EH (cell line): ENCODE data around the gene STK24.
"Not testable (repeated sequence)": the region's sequence is repeated elsewhere in the genome, so short reads cannot be mapped to it uniquely, and the experiment has no call there.

Source experiments
- DNase-seq: peaks from one replicate; pipeline ENCODE4 v3.0.0-alpha.2; 2015; ENCODE audit warnings: low read depth

The STK24 gene

DNA sequence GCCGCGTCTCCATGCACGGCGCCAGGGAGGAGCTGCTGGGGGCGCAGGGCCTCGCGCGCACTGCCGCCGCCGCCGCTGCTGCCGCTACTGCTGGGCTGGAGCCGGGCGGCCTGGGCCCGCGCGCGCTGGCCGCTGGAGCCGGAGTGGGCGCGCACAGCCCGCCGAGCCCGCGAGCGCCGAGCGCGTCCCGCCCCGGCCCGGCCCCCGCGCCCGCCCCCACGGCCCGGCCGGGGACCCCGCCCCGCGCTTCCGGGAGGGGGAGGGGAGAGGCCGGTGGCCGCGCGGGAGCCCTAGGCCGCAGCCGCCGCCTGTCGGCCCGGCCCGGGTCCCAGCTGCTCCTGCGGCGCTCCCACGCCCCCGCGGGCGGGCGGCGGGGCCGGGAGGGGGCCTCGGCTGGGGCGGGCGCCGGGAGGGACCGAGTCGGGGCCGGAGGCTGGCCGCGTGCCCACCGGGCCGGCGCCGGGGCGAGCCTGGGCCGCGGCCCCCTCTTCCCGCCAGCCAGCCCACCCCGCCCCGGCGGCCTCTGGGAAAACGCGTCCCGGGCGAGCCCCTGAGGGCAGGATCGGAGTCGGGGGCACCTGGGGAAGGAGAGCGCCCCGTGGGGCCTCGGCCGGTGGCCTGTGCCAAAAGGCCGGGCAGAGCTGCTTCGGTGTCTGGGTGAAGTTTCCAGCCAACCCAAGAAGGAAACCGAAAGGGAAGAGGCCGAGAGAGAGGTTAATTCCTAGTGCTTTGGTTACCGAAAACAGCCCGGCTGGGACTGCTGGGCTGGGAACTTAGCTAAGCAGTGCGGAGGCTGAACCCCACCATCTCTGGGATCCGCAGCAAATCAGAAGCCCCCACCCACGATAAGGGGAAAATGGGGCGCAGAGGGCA is at the start of gene STK24:
Gene STK24 (minus strand): TSS at position 145 of the 873 bp plus-strand sequence. CDS start 321 bp downstream, outside the sequence.
- DNase-seq = peak; percentile 84

DNA sequence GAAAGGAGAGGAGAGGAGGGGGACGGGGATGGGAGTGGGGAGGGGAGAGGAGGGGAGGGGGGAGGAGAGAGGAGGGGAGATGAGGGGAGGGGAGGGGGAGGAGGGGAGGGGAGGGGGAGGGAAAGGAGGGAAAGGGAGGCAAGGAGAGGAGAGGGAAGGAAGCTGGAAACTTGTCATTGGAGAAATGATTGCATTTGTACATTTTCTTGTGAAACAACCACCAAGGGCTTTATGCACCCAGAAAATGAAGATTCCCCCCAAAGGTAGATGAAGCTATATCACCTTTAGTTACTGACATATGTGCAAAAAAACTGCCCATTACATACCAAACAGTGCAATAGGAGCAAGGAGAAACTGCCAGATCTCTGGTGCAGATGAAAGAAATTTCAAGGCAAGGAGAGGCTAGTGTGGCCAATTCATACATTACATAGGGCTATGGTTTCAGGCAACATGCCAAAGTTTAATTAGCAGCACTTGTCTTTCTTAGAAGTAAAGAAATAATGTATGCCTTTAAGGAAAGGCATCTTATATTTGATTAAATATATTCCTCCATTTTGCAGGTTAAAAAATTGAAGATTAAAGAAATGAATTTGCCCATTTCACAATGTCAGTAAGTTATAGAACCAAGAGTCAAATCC is 49.5 kb upstream of the STK24 start:
- DNase-seq = peak; percentile 18

DNA sequence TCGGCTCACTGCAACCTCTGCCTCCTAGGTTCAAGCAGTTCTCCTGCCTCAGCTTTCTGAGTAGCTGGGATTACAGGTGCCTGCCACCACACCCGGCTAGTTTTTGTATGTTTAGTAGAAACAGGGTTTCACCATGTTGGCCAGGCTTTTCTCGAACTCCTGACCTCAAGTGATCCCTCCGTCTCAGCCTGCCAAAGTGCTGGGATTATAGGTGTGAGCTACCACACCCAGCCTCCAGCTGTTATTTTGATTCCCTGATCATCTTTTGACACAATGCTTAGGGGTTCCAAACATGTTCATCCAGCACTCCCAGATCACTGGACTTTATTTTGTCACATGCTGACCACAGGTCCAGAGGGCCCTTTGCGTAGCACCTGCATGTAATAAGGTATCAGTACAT is 47.7 kb upstream of the STK24 start:
- not testable (repeated sequence) for DNase-seq

DNA sequence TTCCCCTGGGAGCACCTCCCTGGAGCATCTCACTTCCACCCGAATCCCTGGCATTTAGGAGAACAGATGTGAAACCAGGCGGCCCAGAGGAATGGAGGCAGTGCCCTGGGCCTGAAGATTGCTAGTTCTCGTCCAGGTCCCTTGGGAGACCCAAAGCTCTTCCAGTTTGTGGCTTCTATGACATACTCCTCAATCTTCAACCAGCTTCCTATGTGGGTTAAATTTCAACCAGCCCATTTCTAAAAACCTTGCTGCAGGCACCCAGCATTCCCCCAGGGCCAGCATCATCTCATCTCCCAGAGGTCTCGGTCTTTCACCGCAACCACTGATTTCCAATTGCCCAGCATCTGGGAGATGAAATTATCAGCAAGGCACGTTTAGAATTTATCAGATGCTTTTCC is 46.0 kb upstream of the STK24 start:
- DNase-seq = no peak

DNA sequence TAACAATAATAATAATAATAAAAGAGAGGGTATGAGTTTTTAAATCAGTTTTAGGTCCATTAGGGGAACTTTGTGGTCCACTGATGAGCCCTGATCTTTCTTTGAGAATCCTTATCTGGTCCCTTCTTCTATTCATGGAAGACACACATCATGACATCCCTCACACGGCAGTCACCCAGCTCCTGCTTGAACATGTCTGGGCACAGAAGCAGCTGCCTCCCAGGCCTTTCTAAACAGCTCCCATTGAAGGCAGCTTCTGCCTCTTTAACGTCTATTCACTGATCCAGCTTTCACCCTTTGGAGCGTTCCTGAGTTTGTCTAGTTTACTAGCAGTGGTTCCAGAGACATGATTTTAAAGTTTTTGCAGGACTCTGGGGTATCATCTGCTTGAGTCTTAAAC is 42.6 kb upstream of the STK24 start:
- no peak for DNase-seq

DNA sequence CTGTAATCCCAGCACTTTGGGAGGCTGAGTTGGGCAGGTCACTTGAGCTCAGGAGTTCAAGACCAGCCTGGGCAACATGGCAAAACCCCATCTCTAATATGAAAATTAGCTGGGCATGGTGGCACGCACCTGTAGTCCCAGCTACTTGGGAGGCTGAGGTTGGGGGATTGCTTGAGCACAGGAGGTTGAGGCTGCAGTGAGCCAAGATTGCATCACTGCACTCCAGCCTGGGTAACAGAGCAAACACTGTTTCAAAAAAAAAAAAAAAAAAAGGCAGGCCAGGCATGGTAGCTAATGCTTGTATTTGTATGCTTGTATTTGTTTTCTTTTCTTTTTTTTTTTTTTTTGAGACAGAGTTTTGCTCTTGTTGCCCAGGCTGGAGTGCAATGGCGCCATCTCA is 38.7 kb upstream of the STK24 start:
- DNase-seq = not testable (repeated sequence)

DNA sequence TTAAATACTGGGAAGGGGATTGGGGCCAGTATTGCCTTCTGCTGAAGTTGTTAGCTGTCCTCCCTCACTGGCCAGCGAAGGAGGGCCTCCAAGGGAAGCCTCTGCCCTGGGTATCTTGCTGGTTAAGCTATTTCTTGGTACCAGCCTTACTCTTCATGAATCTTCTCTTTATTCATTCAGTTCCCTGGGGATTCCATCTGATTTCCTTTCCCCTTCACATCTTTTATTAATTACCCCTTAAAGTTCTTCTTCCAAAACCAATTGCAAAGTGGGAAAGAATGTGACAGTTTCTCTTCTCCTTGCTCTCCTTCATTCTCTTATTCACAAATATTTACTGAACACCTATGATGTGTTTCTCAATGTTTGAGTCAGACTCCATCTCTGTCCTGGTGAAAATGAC is 36.7 kb upstream of the STK24 start:
- DNase-seq = no peak

DNA sequence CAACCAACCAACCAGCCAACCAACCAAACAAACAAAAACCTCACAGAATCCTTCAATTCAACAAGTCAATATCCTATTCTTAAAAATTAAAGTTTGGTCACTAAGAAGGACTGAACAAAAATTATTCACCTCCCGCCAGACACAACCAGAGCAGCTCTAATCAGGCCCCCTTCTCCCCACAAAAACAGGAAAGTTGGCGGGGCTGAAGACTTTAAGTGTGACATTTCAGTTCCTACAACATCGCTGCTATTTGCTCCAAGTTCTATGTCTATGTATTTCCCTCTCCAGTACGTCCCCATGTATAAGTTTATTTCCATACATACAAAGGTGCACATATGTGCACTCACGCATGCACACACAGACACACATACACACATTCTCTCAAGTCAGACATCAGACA is 32.8 kb upstream of the STK24 start:
- DNase-seq = no peak

DNA sequence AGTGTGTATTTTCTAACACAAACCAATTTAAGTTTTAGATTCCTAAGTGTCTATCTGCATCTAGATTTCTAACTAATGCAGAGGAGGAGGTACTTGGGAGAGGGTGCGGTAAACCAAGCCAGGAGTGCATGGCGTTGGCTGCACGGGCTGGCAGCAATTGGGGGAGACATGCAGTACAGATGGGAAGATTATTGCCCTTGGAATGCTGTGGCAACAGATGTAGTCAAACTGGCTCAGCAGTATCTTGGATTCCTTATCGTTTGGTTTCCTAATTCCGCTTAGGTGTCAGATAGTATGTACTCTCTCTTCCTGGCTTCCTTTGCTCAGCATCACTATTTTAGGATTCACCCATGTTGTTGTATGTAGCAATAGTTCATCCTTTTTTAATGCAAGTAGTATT is 29.4 kb upstream of the STK24 start:
- DNase-seq = peak; percentile 1

DNA sequence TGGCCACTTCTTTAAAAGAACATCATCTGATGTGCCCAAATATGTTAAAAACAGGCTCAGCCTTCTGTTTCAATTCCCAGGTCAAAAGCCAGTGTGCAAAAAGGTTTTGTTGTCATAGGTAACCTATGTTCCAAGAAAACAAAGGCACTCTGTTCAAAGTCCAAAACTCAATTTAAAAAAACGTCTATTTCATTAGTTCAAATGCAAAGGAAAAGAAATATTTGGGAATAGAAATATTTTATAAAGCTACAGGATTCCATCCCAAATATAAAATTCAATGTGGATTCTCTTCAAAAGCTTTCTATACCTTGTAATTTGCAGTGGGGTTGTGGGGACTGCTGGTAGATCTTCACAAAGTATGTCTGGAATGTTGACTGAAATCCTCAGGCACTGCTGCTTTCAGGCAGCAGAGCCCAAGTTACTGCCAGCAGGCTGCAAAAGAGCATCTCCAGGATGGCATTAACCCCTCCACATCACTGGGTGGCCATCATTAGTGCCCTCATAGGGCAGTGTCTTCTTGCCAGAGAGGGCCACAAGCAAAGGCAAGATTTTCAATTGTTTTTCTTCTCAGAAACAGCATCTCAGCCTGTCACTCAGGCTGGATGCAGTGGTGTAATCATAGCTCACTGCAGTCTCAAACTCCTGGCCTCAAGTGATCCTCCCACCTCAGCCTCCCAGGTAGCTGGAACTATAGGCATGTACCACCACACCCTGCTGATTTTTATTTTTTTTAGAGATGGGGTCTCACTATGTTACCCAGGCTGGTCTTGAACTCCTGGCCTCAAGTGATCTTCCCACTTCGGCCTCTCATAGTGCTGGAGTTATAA is 22.8 kb upstream of the STK24 start:
- peak; percentile 45 for DNase-seq

DNA sequence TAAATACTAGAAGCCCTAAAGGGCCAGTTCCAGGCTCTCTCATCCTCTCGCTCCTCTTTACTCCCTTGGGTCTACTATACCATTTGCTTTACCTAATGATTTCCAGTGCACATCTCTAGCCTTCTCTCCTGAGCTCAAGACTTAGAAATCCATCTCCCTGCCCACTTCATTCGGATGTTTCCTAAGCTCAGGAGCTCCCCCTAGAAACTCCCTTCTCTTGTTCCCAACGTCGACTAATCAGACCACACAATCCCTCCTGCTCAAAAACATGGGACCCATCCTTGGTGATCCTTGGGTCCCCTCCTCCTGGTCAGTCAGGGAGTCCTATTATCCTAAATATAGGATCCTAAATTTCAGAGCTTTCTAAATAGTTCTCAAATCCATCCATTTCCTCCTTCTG is 21.1 kb upstream of the STK24 start:
- DNase-seq = peak; percentile 36

DNA sequence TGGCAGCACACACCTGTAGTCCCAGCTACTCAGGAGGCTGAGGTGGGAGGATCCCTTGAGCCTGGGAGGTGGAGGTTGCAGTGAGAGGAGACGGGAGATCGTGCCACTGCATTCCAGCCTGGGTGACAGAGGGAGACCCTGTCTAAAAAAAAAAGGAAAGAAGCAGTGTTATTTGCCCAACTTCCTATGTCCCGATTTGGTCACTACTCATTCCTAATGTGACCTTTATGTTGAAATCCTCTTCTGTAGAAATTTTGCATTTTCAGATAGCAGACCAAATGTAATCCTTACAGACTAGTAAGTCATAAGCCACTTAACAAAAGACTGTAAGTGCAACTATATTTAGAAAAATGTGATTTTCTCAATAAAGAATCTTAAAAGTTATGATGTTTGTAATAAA is 18.2 kb upstream of the STK24 start:
- no peak for DNase-seq

DNA sequence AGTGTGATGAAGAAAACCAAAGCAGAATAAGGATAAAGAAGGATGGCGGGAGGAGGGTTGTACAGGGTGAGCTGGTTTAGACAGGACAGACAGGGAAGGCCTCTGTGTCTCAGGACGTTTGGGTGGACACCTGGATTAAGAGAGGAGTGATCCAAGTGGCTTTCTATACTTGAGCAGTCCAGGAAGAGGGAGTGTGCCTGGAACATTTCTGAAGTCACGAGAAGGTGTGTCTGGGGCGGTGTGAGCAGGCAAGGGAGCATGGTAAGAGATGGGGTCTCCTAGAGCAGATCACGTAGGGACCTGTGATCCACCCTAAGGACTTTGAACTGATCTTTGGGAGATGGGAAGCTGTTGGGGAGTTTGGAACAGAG is 15.4 kb upstream of the STK24 start:
- DNase-seq = no peak

DNA sequence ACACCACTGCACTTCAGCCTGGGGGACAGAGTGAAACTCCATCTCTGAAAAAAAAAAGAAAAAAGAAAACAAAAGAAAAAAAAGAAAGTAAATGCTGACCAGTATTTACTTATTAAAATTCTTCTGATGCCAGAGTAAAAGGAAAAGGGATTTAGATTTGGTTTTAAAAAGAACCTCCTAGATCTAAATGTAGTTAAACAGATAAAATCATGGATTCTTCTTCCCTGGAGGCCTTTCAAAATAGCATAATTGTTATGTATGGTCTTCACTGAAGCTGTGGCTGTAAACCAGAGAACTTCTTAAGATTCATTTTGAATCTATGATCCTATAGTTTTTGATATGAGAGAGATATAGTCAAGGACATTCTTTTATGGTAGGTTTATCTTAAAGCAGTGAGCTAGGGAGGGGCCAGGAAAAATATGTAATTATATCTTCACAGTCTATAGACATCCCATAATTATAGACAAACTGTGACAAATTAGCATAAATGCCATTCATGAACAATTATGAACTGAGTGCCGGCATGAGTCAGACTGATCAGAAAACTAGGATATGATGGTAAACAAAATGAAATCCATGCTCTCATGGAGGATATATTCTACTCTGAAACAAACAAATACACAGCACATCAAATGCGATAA is 14.9 kb upstream of the STK24 start:
- peak; percentile 21 for DNase-seq

DNA sequence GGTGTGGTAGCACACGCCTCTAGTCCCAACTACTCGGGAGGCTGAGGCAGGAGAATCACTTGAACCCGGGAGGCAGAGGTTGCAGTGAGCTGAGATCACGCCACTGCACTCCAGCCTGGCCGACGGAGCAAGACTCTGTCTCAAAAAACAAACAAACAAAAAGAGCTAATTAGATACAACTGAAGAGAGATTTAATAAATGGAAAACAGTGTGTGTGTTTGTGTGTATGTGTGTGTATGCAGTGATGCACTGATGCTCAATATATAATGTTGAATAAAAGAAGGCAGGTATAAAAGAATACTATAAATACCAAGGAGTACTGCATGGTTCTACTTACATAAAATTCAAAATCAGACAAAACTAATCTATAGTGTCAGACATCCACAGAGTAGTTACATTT is 13.6 kb upstream of the STK24 start:
- DNase-seq = not testable (repeated sequence)

DNA sequence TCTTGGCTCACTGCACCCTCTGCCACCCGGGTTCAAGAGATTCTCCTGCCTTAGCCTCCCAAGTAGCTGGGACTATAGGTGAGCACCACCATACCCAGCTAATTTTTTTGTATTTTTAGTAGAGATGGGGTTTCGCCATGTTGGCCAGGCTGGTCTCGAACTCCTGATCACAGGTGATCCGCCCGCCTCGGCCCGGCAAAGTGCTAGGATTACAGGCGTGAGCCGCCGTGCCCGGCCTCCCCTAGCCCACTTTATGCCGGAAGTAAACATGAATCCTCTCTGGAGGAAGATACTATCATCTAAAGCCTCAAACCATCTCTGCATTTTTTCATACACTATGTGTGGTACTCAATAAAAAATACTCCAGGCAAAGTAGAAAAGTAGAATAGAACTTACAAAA is 12.6 kb upstream of the STK24 start:
- not testable (repeated sequence) for DNase-seq

DNA sequence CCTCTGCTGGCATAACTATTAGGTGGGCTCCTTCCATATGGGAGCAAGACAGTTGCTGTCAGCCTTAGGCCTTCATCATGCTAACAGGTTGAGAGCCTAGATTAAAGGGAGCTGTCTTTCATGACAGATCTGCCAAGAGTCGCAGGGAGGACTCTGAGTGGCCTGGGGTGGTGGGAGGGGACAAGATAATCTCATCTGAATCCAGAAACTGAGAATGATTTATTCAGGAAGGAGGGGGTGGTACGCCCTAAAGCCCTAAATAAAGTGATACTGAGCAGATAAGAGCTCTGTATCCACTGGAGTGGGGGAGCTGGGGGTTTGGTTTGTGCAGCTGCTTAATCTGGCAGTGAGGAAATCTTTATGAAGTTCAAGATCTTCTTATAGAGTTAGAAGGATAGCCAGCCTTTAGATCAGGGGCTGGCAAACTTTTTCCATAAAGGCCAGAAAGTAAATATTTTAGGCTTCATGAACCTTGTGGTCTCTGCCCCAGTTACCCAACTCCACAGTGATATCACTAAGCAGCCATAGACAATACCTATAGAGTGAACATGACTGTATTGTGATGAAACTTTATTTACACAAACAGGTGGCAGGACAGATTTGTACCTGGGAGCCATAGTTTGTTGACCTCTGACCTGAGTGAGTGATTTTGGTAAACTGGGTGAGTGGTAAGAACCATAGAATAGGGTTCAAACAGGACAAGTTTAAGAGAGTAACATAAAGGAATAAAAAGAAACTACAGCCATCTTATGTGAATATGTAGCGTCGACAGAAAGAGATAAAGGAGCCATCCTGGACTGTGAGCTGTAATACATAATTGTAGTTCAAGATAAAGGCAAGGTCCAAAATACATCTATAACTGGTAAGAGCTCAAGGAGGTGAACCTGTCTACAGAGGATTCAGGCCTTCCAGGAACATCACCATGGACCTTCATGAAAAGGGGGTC is 9.8 kb upstream of the STK24 start:
- no peak for DNase-seq

DNA sequence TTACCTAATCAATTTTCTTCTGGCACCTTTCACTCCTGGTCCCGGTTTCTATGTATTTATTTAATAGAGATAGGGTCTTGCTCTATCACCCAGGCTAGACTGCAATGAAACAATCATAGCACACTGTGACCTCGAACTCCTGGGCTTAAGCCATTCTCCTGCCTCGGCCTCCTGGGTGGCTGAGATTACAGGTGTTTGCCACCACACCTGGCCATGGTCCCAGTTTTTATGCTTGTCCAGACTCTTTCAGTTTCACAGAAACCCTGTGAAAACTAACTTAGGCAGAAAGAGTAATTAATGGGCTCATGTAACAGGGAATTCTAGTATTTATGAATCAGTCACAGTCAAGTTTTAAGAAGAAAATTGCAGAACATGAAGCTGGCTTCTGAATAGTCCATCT is 9.0 kb upstream of the STK24 start:
- DNase-seq = no peak

DNA sequence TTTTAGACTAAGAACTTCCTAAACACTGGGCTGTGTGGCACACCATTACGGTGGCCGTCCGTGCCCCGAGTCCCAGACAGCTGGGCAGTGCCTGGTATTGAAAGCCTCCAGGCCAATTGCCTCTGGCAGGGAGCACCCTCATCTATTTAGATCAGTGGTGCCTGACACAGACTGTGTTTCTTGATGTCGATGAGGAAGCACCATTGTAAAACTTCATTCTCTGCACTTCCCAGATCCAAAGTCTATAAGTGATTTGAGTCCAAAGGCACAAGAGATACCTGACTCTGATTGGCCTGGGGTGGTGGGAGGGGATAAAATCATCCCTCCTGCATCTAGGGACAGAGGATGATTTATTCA is 8.5 kb upstream of the STK24 start:
- DNase-seq = no peak

DNA sequence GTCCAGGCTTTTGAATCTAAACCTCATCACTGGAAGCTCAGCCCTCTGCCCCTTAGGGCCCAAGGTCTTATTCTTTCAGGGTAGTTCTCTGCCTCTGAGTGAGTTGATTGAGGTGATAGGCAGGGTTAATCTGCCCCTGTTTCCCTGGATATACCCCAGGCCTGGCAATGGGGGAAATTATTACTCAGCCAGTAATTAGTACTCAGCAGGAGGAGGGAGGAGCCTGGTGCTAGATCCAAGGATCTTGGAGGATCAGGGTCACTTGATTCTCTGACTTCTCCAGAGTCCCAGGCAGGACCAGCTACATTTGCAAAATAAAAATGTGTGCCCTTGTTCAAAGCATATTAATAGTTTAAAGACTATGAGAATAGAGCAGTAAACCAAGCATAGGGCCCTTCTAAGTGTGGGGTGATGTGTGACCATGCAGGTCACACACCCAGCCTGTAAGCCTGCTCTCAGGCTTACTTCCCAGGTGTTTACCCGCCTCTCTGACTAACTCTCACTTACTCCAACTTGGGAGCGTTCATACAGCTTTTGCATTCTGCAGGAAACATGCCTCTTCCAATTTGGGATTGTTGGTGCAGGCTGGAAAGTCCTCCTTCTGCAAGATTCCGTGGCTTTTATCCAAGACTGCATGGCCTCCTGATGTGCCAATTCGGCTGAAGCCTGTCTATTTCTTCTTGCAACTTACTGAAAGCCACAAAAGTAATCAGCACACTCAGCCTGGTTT is 7.9 kb upstream of the STK24 start:
- DNase-seq = peak; percentile 60

DNA sequence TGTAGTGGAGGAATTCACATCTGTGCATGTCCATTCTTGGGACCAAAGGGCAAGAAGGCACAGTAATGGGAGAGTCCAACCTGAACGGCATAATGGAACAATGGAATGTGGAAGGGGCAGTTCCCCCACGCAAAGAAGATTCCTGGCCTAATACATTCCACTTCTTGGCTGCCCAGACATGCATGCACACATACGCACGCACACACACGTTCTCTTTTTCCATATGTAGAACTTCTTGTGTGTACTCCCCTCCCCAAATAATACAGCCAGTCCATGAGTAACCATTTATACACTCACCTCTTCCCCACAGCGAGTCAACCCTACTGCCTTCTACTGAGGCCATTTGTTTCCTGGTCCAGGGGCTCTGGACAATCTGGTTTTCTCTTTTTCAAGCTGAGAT is 6.0 kb upstream of the STK24 start:
- no peak for DNase-seq
